OCI-M2 (cell line): Measurements from ENCODE around the gene FAM222B.
"Not testable (repeated sequence)": the region's sequence is repeated elsewhere in the genome, so short reads cannot be mapped to it uniquely, and the experiment has no call there.

ENCODE experiments used
- DNase-seq: peaks from one replicate; lab custom pipeline; 2025; ENCODE audit not compliant: unreplicated experiment; lab: John Stamatoyannopoulos, UW

Gene FAM222B

DNA sequence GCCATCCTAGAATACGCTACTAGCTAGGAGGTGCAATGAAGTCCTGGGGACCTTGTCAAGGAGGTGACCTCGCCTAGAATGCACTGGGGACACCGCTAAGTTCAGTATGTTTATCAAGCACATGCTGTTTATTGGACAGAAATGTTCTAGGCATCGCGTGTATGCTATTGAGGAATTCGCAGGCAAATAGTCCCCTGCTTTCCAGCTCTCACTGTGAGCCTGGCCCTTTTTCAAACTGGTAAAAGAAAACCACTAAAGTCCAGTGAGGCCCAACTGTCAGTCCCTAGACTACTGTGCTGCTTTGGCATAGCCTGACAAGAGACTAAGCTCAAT lies 1.2 kb upstream of the FAM222B start:
- DNase-seq: no peak

GRCh38 chr17:28841901-28842281 lies 699 bp downstream of the FAM222B start:
- no peak for DNase-seq

GRCh38 chr17:28839221-28839620 lies 3.4 kb downstream of the FAM222B start:
- DNase-seq: no peak

DNA sequence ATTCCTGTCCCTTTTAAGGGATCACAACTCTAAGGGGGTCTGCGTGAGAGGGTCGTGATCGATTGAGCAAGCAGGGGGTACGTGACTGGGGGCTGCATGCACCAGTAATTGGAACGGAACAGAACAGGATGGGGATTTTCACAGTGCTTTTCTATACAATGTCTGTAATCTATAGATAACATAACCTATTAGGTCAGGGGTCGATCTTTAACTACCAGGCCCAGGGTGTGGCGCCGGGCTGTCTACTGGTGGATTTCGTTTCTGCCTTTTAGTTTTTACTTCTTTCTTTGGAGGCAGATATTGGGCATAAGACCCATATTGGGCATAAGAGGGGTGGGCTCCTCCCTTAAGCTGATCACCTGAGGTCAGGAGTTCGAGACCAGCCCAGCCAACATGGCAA lies 6.0 kb downstream of the FAM222B start:
- DNase-seq: not testable (repeated sequence)

DNA sequence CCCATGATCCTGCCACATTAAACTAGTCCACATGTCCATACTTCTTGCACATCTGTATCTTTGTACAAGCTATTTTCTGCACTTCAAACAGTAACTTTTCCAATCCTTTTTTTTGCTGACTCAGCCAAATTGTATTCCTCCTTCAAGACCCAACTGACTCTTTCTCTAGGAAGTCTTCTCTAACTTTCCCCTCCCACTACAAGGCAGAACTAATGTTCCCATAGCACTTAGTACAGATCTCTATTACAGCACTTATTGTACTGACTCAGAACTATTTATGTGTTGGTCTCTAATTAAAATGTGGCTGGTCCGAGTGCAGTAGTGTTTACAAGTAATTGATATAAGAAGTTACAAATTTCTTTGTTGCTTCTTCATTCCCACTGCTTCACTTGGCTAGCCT lies 8.2 kb downstream of the FAM222B start:
- DNase-seq: no peak

GRCh38 chr17:28828294-28829040 lies 14.1 kb downstream of the FAM222B start:
- no peak for DNase-seq

- DNase-seq: no peak
Observed at GRCh38 chr17:28827672-28828071, 14.9 kb downstream of the FAM222B start.

GRCh38 chr17:28819582-28819981 lies 23.0 kb downstream of the FAM222B start:
- DNase-seq: no peak

DNA sequence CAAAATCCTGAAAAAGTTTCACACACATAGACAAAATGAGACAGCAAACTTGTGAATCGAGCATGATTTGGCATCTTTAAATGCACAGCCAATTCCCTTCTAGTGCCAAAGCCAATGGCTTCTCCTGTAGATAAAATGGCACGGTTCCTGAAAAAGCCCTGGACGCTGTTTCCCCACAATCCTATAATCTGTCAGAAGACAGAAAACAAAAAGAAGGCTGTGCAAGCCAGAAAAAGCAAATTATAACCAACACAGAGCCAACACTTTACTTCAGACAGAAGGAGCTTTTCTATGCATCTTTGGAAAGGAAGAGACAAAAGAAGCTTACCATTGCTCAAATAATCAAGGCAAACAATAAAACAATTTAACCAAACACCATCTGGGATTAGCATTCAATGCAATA lies 23.8 kb downstream of the FAM222B start:
- no peak for DNase-seq

DNA sequence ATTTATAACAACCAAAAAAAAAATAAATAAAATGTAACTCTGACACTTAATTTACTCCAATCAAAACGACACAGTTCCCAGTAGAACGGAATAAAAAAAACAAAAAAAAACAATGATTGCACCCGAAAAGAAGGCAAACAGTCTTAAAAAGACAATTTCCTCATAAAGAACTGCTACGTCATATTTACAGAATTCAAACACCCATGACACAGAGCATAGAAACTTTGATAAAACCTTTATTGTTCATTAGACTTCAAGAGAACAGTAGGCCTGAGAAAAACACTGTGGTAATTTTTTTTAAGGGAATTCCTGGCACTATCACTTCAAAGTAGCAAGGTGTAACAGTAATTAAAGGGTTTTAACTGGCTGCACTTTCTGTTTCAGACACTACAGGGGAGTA lies 26.1 kb downstream of the FAM222B start:
- DNase-seq: no peak

GRCh38 chr17:28812748-28813377 lies 29.7 kb downstream of the FAM222B start:
- no peak for DNase-seq

DNA sequence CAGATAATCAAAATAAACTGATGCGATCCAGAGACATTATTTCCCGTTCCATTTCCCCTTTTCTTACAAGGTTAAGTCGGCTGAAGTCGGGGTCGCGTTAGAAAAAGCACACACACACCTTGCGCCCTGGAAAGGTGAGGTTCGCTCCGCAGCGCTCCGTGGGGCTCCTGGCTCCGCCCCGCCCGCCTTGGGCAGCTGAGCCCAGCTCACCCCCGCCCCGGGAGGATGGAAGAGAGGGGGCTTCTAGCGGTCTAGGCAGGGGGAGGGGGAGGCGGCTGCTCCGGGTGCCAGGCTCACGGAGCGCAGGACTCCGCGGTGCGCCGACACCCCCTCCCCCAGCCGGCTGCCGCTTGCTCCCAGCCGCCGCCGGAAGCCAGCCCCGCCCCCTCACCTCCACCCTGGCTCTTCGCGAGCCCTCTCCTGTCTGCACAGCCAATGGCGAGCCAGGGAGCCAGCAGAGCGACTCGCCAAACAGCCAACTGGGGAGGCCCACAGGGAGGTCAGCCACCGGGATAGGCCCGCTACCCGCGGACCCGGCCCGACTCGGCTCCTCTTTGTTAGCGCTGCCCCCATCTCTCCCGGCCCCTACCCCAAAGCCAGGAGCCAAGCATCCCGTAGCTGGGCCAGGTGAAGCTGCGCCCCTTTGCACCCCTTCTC lies 30.4 kb downstream of the FAM222B start:
- DNase-seq: no peak

GRCh38 chr17:28811651-28812090 lies 30.9 kb downstream of the FAM222B start:
- no peak for DNase-seq

- no peak for DNase-seq
Observed at GRCh38 chr17:28810437-28810836, 32.2 kb downstream of the FAM222B start.

DNA sequence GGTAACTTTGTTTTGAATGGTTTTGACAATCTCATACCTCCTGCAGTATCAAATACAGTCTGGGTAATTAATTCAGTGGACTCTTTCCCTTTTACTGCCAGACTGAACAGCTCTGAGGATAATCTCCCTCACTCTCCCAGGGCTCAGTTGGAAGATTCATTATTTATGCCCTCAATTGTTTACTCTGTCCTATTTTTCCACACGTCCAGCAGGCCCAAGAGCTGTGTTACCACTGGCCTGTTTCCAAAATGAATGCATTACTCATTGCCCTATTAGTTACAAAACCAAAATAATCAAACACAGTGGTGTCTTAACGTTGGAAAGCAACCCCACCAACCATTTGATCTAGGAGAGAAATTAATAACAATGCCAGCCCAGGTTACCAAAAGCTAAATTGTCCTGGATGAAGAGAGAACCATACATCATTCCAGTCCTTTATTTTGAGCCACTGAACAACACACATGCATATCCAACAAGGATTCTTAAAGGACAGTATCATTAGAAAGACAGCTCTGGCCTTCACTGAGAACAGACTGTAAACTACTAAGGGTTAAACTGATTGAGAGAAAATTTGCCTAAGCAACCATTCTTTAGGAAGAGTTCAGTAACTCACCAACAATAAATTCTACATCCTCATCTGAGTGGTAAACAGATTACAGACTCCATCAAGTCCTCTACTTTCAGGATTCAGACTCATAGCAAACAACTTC lies 34.5 kb downstream of the FAM222B start:
- DNase-seq: no peak

DNA sequence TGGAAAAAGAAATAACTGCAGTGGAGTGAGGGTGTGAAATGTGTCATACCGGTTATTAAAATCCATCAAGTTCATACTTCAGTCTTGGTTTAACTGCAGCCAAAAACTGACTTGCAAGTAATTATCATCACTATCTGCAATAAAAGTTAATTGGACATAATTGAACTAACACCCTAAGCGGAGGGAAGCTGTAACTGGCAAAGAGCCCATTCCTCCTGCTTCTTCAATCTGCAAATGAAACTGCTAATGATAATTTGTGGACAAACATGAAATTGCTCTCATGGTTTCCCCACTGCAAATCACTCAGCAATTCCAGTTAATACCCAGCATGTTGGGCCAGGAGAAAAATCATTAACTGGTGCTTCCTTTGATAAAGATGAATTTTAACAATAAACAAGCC lies 46.5 kb downstream of the FAM222B start:
- DNase-seq: no peak

GRCh38 chr17:28794846-28795441 lies 47.6 kb downstream of the FAM222B start:
- not testable (repeated sequence) for DNase-seq

DNA sequence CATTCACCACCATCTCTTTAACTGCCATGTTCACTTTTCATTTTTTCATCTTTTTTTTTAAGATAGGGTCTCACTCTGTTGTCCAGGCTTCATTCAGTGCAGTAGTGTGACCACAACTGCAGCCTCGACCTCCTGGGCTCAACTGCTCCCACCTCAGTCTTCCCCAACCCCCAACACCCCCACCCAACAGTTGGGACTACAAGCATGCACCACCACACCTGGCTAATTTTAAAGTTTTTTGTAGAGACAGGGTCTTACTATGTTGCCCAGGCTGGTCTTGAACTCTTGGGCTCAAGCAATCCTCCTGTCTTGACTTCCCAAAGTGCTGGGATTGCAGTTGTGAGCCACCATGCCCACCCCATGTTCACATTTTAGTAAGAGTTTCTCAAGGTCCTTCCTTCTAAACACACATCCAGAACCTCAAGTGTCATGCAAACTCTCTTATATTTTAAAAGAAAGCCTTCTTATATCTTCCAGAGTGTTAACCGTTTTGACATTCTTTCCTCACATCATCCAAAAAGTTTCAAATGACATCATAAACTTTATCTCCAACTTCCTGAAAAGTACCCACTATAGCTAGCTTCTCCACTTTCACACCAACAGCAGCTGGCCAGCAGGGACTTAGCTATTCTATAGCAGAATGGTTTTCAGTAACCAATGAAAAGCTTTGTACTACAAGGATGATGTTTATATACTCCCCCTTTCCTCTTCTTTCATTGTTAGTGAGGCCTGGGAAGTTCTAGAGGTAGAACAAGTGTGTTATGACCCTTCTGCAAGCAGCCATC lies 49.5 kb downstream of the FAM222B start:
- no peak for DNase-seq

DNA sequence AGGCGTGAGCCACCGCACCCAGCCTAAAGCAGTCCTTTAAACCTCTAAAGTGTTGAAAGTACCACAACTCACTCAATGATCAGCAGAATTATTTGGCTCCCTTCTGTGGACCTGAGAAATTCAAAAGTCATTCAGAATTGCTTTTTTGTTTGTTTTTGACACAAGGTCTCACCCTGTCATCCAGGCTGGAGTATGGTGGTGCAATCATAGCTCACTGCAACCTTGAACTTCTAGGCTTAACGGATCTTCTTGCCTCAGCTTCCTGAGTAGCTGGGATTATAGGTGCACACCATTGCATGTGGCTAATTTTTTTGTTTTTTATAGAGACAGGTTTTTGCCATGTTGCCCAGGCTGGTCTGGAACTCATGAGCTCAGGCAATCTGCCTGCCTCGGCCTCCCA lies 54.5 kb downstream of the FAM222B start:
- no peak for DNase-seq

DNA sequence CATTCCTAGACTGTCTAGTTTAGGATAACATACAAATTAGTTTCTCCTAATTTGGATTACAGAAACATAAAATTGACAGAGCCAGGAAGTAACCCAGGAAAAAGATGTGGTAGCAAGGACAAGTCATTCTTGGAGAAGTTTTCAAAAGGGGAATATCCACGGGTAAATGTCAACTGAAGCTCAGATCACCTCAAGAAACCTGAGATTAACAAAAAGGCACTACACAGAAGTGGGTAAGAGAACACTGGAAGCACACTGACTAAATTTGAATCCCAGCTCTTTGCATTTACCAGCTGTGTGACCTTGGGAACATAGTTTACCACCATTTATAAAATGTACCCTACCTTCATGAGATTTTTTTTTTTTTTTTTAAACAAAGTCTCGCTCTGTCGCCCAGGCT lies 59.4 kb downstream of the FAM222B start:
- no peak for DNase-seq

DNA sequence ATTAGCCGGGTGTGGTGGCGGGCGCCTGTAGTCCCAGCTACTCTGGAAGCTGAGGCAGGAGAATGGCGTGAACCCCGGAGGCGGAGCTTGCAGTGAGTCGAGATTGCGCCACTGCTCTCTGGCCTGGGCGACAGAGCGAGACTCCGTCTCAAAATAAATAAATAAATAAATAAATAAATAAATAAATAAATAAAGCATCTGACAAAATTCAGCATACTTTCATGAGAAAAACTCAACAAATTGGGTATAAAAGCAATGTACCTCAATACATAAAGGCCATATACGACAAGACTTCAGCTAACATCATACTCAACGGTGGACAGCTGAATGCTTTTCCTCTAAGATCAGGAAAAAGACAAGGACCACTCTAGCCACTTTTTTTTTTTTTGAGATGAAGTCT lies 63.0 kb downstream of the FAM222B start:
- not testable (repeated sequence) for DNase-seq
